Psoas muscle (tissue), 8 donors: Measurements from ENCODE around the gene C19orf85. TPM values are rescaled to one million over a fixed set of nuclear protein-coding genes. Genes with fewer than 3 reads are reported as not detected.

Experiments
- ATAC-seq, 4 donors: fragments of 200-7000 bp; cut with Tn5 transposase; one replicate each; pipeline ENCODE4 v1.9.1; 2020; ENCODE audit warnings: moderate library complexity in 3 of 4, mild to moderate bottlenecking in 2 of 4
- DNase-seq, 2 donors: peaks; one replicate each; pipeline ENCODE4 v3.0.0-alpha.2; 2020
- H3K27ac ChIP-seq: fragments of 200-600 bp; one replicate; pipeline ENCODE4 v1.8.0; 2022
- H3K27me3 ChIP-seq, 3 donors: fragments of 200-600 bp in 1 of 3; one replicate each; pipeline versions ENCODE4 v1.6.1 to v1.8.0; 2013 to 2022; ENCODE audit warnings: low read length in 2 of 3, mild to moderate bottlenecking in 2 of 3, moderate library complexity in 1 of 3; ENCODE audit not compliant: insufficient read depth in 3 of 3
- H3K36me3 ChIP-seq, 2 donors: fragments of 200-600 bp in 1 of 2; one replicate each; pipeline versions ENCODE4 v1.6.1 to v1.8.0; 2013 to 2022; ENCODE audit warnings: low read depth in 1 of 2, mild to moderate bottlenecking in 1 of 2, moderate library complexity in 1 of 2; ENCODE audit not compliant: insufficient read depth in 1 of 2
- H3K4me1 ChIP-seq: fragments of 200-600 bp; one replicate; pipeline ENCODE4 v1.8.0; 2022
- H3K4me3 ChIP-seq: fragments of 200-600 bp; one replicate; pipeline ENCODE4 v1.8.0; 2022; ENCODE audit warnings: mild to moderate bottlenecking
- H3K9me3 ChIP-seq: fragments of 200-600 bp; one replicate; pipeline ENCODE4 v1.8.0; 2022
- WGBS, 3 donors: extraction: QIAGEN DNeasy Blood & Tissue Kit; methylation state at CpG; one replicate each; pipeline versions ENCODE4 v1.1.6 to v1.1.7; 2013; 5-methylcytosine and 5-hydroxymethylcytosine counted together
- intact Hi-C, 2 donors: fragments of 100-400 bp; cut with DNase I; formaldehyde crosslinking; loops; one replicate each; pipeline versions ENCODE4 v1.11.0 to v1.14.2; 2022
- polyA plus RNA-seq, 3 donors: library from polyadenylated mRNA; stranded (reverse); fragments of 200-250 nt; gene quantifications; one replicate each; pipeline ENCODE4 v1.2.3, GENCODE V29; 2013
- total RNA-seq, 4 donors: library from RNA; stranded (reverse); fragmentation: NEBNext Ultra II Directional in 2 of 4; extraction: Animal tissue kit (Norgen Biotek cat#: 25700) in 2 of 4; gene quantifications; one replicate each; pipeline versions ENCODE4 v1.2.1 to v1.2.4, GENCODE V29; 2021 to 2023
- TF ChIP-seq, protein P1 (sequence below): fragments of 200-600 bp; IDR thresholded peaks from one replicate; pipeline ENCODE4 v1.8.0; 2022; ENCODE audit warnings: antibody characterized with exemption
- donor health status: healthy with polysubstance abuse.
- donor health status: DM: no; HTN: no; CAD: no; lungs with moderate emphysema.
- donor health status: Bipolar disorder and iron deficiency.
- donor health status: healthy.
- donor health status: DM: yes; HTN: yes; CAD: no.
- donor health status: DM: no; HTN: no; CAD: no.
- donor health status: DM: no; HTN: no; CAD: no.
- donor health status: DM: yes; HTN: yes; CAD: no.

Gene C19orf85
- total and polyA plus RNA-seq, 7 donors = not detected

DNA sequence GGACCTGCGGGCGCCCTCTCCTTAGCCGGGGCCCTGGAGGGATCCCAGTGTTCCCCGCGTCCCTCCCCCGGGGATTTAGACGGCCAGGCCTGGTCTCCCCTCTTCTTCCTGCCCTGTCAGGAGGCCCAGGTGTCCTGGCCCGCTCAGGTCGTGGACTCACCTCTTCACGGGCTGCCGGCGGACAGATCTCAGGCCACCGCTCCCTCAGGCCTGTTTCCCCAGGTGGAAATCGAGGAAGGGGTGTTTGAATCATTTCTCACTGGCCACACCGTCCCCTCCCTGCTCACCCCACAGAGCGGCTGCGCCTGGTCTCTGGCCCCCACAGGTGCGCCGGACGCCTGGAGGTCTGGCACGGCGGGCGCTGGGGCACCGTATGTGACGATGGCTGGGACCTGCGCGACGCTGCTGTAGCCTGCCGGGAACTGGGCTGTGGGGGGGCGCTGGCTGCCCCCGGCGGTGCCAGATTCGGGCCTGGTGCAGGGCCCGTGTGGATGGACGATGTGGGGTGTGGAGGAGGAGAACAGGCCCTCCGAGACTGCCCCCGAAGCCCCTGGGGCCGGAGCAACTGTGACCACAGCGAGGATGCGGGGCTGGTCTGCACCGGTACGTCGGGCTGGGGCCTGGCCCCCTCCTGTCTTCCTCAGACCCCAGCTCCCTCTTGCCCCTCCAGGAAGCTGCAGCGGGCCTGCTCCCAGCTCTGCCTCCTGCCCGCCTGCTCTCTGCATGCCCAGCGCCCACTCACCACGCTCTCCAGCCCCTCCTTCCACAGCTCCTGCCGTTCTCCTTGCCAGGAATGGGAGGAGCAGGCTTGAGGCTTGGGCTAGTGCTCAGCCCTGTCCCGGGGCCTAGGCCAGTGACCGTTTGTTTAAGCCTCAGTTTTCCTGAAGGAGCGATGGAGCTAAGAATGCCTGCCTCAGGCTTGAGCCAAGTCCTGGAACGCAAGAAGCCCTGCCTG is 26.2 kb upstream of the C19orf85 start:
- TF ChIP-seq, protein P1, sequence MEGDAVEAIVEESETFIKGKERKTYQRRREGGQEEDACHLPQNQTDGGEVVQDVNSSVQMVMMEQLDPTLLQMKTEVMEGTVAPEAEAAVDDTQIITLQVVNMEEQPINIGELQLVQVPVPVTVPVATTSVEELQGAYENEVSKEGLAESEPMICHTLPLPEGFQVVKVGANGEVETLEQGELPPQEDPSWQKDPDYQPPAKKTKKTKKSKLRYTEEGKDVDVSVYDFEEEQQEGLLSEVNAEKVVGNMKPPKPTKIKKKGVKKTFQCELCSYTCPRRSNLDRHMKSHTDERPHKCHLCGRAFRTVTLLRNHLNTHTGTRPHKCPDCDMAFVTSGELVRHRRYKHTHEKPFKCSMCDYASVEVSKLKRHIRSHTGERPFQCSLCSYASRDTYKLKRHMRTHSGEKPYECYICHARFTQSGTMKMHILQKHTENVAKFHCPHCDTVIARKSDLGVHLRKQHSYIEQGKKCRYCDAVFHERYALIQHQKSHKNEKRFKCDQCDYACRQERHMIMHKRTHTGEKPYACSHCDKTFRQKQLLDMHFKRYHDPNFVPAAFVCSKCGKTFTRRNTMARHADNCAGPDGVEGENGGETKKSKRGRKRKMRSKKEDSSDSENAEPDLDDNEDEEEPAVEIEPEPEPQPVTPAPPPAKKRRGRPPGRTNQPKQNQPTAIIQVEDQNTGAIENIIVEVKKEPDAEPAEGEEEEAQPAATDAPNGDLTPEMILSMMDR = no peak
- Histone ChIP-seq H3K4me1 (no peaks in the 10 kb centered on the region), H3K27me3 (peaks cover 0 to 13% (median 5%) of the 10 kb centered on the region in 3 donors), H3K36me3 (no peaks in the 10 kb centered on the region), H3K9me3 (no peaks in the 10 kb centered on the region), H3K4me3 (no peak overlapping the region), H3K27ac (no peak overlapping the region)
- DNase-seq = no peak
- ATAC-seq = no peak
- intact Hi-C loops = no loop called here
- 76 to 83% (median 77%) methylated on average over 41 to 52 of the region's 52 CpGs for WGBS, 3 donors

GRCh38 chr19:55489711-55490477 is 25.3 kb upstream of the C19orf85 start:
- Histone ChIP-seq H3K27me3 (peaks cover 0 to 13% (median 5%) of the 10 kb centered on the region in 3 donors), H3K4me1 (no peaks in the 10 kb centered on the region), H3K9me3 (no peaks in the 10 kb centered on the region), H3K27ac (no peak overlapping the region), H3K36me3 (no peaks in the 10 kb centered on the region), H3K4me3 (no peak overlapping the region)
- intact Hi-C loops = no loop called here
- TF ChIP-seq, protein P1 = no peak
- DNase-seq (no peak), ATAC-seq (no peak)
- WGBS, 3 donors = 69 to 75% (median 74%) methylated on average over 17 to 21 of the region's 21 CpGs

- Histone ChIP-seq H3K9me3 (no peaks in the 10 kb centered on the region), H3K4me1 (peaks cover 6% of the 10 kb centered on the region), H3K36me3 (no peaks in the 10 kb centered on the region), H3K4me3 (no peak overlapping the region), H3K27ac (no peak overlapping the region), H3K27me3 (peaks cover 0 to 11% (median 5%) of the 10 kb centered on the region in 3 donors)
- 43 to 52% (median 48%) methylated on average over 32 to 36 of the region's 36 CpGs for WGBS, 3 donors
- DNase-seq (no peak), ATAC-seq (no peak)
- intact Hi-C loops = no loop called here
- TF ChIP-seq, protein P1 = no peak
Measured at GRCh38 chr19:55488986-55489710, 24.6 kb upstream of the C19orf85 start.

DNA sequence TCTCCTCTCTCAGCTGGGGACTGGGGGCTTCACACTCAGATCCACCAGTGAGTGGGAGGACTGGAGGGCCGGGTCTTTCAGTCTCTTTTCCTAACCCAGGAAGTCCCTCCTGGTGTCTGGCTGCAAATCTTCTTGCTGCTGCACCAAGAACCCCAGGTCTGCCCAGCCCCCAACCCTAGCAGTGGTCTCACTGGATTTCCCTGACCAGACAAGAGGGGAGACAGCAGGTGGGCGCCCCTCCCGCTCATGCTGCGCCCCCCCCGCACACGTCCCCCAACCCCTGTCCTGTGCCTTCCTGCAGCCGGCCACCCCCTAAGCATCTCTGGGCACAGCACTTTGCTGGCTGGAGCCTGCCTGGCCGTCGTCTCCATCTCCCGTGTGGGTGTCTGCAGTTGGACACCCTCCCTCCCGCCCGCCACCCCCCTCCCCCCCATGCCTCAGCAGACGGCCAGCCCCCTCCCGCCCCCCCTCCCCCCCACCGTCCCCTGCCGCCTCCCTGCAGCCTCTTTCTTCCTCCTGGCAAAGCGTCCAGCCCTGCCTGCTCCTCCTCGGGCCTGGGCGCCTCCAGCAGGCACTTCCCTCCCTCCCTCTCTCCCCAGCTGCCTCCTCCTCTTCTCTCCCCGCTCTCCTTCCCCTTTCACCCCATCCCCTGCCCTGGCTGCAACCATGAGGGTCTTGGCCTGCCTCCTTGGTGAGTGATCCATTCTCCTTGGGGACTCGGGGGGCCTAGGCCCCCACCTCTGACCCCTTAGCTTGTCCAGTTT is 23.6 kb upstream of the C19orf85 start, which contains the start of gene SSC5D:
Gene SSC5D, plus strand, starts transcription at position 513 of the 764 bp plus-strand sequence. Its CDS starts 154 bp downstream, at position 667.
- peak in 1 of 2 donors; percentile 65 for DNase-seq
- 21 to 31% (median 21%) methylated on average over 8 to 19 of the region's 21 CpGs for WGBS, 3 donors
- H3K27ac ChIP-seq = peak within 1 kb of the TSS; percentile 73
- no peak for ATAC-seq
- no peak within 1 kb of the TSS for H3K4me3 ChIP-seq
- TF ChIP-seq, protein P1 = no peak
- peaks cover 0 to 11% (median 5%) of the 10 kb centered on the region in 3 donors for H3K27me3 ChIP-seq
- intact Hi-C loops = no loop called here
- H3K9me3 ChIP-seq = no peaks in the 10 kb centered on the region
- peaks cover 0 to 2% of the 10 kb centered on the region in 2 donors for H3K36me3 ChIP-seq
- H3K4me1 ChIP-seq = peaks cover 9% of the 10 kb centered on the region
